GM12872 (cell line): Measurements from ENCODE around the gene ATP6V1G2.

Experiments used
- CTCF ChIP-seq: IDR thresholded peaks from 3 replicates; pipeline ENCODE4 v1.5.1; 2011; ENCODE audit warnings: low read depth, mild to moderate bottlenecking, low read length, moderate library complexity; ENCODE audit not compliant: insufficient read depth

ATP6V1G2 gene

GRCh38 chr6:31585491-31585890, 39.1 kb upstream of the ATP6V1G2 start:
- TF ChIP-seq CTCF = peak; percentile 89

GRCh38 chr6:31582230-31582643, 35.8 kb upstream of the ATP6V1G2 start, which contains the start of gene LTB:
Gene LTB (minus strand): TSS chr6:31582424. CDS start chr6:31582417, 7 bp downstream.
- TF ChIP-seq CTCF = 0 out of 3 replicates have a peak, but pooled peaks have one; percentile 3

GRCh38 chr6:31581434-31582229, 35.2 kb upstream of the ATP6V1G2 start:
- TF ChIP-seq CTCF = no peak

- peak; percentile 93 for TF ChIP-seq CTCF
These were observed 34.5 kb upstream of the ATP6V1G2 start for GRCh38 chr6:31580807-31581433.

- no peak for TF ChIP-seq CTCF
These were observed 34.0 kb upstream of the ATP6V1G2 start for GRCh38 chr6:31580438-31580740.

- no peak for TF ChIP-seq CTCF
These were observed 33.4 kb upstream of the ATP6V1G2 start for GRCh38 chr6:31579546-31580437.

- TF ChIP-seq CTCF = no peak
These were observed 32.7 kb upstream of the ATP6V1G2 start for GRCh38 chr6:31579119-31579505.
